ENCODE results near the gene PRKCE.

Gene PRKCE

GRCh38 chr2:45647986-45648520 lies 3.4 kb upstream of the PRKCE start:
- H3K36me3 Mint-ChIP-seq, result no peaks in the 10 kb centered on the region
- H3K4me1 Mint-ChIP-seq, result peaks cover 38% of the 10 kb centered on the region
- ATAC-seq, result no peak
- H3K4me3 Mint-ChIP-seq, result no peak overlapping the region
- H3K27ac Mint-ChIP-seq, result no peak overlapping the region
- H3K27me3 Mint-ChIP-seq, result peaks cover 7% of the 10 kb centered on the region
- H3K9me3 Mint-ChIP-seq, result no peaks in the 10 kb centered on the region

DNA sequence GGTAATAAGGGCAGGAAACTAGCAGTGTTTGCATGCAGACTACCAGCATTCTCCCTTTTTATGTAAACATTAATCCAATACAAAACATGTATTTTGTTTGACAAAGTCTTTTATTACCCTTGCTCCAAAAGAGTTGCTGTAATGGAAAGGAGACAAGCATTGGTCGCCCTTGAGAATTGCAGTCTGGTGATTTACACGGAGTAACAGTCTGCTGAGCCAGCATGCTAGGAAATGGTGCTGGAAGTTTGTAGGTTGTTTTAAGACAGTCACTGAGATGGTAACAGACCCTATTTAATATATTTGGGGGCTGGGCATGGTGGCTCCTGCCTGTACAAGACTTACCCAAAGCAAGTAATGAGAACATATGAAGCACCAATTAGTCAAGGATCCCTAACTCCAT lies 2.8 kb upstream of the PRKCE start:
- peaks cover 38% of the 10 kb centered on the region for H3K4me1 Mint-ChIP-seq
- no peak for ATAC-seq
- H3K36me3 Mint-ChIP-seq, result no peaks in the 10 kb centered on the region
- H3K9me3 Mint-ChIP-seq, result no peaks in the 10 kb centered on the region
- peaks cover 1% of the 10 kb centered on the region for H3K27me3 Mint-ChIP-seq
- H3K27ac Mint-ChIP-seq, result no peak overlapping the region
- no peak overlapping the region for H3K4me3 Mint-ChIP-seq

GRCh38 chr2:45649462-45649857 lies 2.0 kb upstream of the PRKCE start:
- Mint-ChIP-seq H3K4me3 (peak overlapping the region; percentile 88), H3K36me3 (no peaks in the 10 kb centered on the region), H3K27me3 (no peaks in the 10 kb centered on the region), H3K4me1 (peaks cover 38% of the 10 kb centered on the region), H3K9me3 (no peaks in the 10 kb centered on the region), H3K27ac (peak overlapping the region; percentile 88)
- no peak for ATAC-seq

DNA sequence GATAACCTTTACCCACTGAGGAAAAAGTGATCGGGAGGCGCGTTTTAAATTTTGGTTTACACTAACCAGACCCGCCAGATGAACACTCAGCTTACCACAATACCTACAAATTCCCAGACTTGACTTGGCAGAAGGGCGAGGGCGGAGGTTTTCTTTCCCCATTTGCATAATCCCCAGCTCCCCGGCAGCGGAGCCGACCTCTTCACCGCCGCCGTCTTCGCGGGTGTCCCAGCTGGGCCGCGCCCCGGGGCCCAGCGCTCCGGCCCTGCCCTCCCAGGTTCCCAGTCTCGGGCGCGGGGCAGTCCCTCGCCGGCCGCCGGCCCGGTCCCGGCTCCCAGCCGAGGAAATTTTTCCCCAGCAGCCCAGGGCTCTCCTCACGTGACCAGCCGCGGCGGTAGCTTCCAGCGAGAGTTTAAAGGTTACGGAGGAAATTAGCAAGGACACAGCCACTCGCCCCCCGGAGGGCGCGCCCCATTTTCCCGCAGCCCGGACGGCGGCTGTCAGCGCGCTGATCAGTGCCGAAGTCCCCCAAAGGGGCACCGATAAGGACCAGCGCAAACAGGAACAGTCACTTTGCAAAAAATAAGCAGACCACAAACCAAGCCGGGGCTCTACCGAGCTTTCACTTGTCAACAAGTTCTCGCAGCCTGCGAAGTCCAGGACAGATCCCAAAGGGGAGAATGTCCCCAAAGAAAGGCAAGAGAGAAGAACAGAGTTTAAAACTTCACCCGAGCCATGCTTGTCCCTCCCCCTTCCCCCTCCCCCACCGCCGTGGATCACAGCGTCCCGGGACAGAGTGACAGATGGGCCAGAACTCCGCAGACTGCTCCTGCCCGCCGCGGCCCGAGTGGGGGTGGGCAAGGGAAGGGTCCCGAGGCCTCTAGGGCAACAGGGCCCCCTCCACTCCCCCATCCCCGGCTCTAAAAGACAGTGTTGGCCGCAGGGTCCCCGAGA lies 1.3 kb upstream of the PRKCE start:
- peak overlapping the region; percentile 88 for H3K27ac Mint-ChIP-seq
- peak; percentile 49 for ATAC-seq
- H3K27me3 Mint-ChIP-seq, result no peaks in the 10 kb centered on the region
- peaks cover 38% of the 10 kb centered on the region for H3K4me1 Mint-ChIP-seq
- no peaks in the 10 kb centered on the region for H3K36me3 Mint-ChIP-seq
- peak overlapping the region; percentile 88 for H3K4me3 Mint-ChIP-seq
- H3K9me3 Mint-ChIP-seq, result no peaks in the 10 kb centered on the region

DNA sequence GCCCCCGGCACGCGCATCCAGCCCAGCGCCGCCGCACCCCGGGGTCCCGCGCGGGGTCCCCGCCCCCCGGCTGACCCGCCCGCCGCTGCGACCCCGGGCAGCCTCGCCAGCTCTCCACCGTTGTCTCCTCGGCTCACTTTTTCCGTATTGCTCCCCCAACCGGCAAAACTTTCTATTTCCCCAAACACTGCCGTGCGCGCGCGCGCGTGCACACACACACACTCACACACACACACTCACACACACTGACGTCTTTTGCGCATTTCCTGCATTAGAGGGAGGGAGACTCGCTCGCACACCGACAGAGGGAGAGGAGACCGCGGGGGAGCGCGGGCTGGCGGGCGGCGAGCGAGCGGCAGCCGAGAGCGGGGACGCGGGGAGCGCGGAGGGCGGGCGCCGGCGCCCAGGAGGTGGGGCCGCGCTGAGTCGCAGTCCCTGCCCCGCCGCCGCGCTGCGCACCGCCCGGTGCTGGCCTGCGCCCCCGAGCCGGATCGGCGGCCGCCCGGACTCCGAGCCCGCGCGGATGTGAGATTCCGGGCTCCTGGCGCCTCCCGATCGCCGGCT lies 542 bp upstream of the PRKCE start:
- ATAC-seq, result peak; percentile 93
- H3K9me3 Mint-ChIP-seq, result no peaks in the 10 kb centered on the region
- peaks cover 45% of the 10 kb centered on the region for H3K4me1 Mint-ChIP-seq
- H3K27ac Mint-ChIP-seq, result peak overlapping the region; percentile 88
- no peaks in the 10 kb centered on the region for H3K36me3 Mint-ChIP-seq
- peak overlapping the region; percentile 88 for H3K4me3 Mint-ChIP-seq
- no peaks in the 10 kb centered on the region for H3K27me3 Mint-ChIP-seq

GRCh38 chr2:45652090-45653031 lies 886 bp downstream of the PRKCE start:
- peaks cover 45% of the 10 kb centered on the region for H3K4me1 Mint-ChIP-seq
- H3K36me3 Mint-ChIP-seq, result no peaks in the 10 kb centered on the region
- no peaks in the 10 kb centered on the region for H3K9me3 Mint-ChIP-seq
- no peak for ATAC-seq
- H3K27ac Mint-ChIP-seq, result peak overlapping the region; percentile 88
- peak overlapping the region; percentile 82 for H3K4me3 Mint-ChIP-seq
- no peaks in the 10 kb centered on the region for H3K27me3 Mint-ChIP-seq

DNA sequence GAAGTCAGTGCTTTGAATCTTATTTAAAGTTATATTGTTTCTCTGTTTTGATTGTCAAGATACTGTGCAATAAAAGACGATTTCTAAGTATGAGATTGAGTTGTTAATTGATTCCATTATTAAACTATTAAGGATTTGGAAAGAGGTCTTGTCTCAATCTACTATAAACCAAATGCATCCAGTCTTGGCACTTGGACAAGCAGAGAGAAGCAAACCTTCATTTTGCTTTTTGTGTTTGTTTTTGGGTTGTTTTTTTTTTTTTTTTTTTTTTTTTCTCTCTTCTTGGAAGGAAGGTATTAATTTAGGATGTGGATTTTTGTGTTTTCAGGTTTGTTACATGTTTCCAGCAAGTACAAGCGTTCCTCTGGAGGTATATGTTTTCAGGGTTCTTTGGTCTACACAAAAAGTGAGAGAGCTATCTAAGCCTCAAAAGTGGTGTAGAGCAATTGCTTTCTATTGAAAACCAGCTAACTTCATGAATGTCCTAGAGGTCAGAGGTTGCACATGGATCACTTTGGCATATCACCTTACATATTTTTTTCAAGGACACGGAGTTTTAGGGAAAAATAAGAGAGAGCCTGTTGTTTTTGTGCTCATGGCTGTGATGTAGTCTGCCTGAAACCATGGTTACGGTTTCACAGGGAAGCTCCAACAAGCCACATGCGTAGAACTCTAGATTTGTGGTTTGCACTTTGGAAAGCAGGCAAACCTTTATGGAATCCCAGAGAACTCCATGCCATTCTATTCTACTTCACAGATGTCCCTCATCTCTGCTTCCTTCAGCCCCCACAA lies 1.8 kb downstream of the PRKCE start:
- ATAC-seq, result no peak
- no peaks in the 10 kb centered on the region for H3K27me3 Mint-ChIP-seq
- H3K9me3 Mint-ChIP-seq, result no peaks in the 10 kb centered on the region
- H3K36me3 Mint-ChIP-seq, result no peaks in the 10 kb centered on the region
- H3K4me1 Mint-ChIP-seq, result peaks cover 45% of the 10 kb centered on the region
- peak overlapping the region; percentile 82 for H3K4me3 Mint-ChIP-seq
- H3K27ac Mint-ChIP-seq, result no peak overlapping the region

- Mint-ChIP-seq H3K36me3 (no peaks in the 10 kb centered on the region), H3K9me3 (no peaks in the 10 kb centered on the region), H3K4me3 (no peak overlapping the region), H3K27ac (no peak overlapping the region), H3K4me1 (peaks cover 49% of the 10 kb centered on the region), H3K27me3 (no peaks in the 10 kb centered on the region)
- no peak for ATAC-seq
Measured at GRCh38 chr2:45654250-45654649, 2.8 kb downstream of the PRKCE start.

- H3K4me3 Mint-ChIP-seq, result no peak overlapping the region
- peaks cover 19% of the 10 kb centered on the region for H3K36me3 Mint-ChIP-seq
- peaks cover 52% of the 10 kb centered on the region for H3K4me1 Mint-ChIP-seq
- H3K27me3 Mint-ChIP-seq, result no peaks in the 10 kb centered on the region
- no peak for ATAC-seq
- no peaks in the 10 kb centered on the region for H3K9me3 Mint-ChIP-seq
- no peak overlapping the region for H3K27ac Mint-ChIP-seq
Measured at GRCh38 chr2:45661828-45662227, 10.4 kb downstream of the PRKCE start.

- Mint-ChIP-seq H3K4me1 (peaks cover 34% of the 10 kb centered on the region), H3K9me3 (no peaks in the 10 kb centered on the region), H3K4me3 (no peak overlapping the region), H3K36me3 (peaks cover 14% of the 10 kb centered on the region), H3K27me3 (no peaks in the 10 kb centered on the region), H3K27ac (no peak overlapping the region)
- peak; percentile 77 for ATAC-seq
Measured at GRCh38 chr2:45664635-45665261, 13.3 kb downstream of the PRKCE start.

GRCh38 chr2:45668509-45668908 lies 17.0 kb downstream of the PRKCE start:
- H3K27ac Mint-ChIP-seq, result no peak overlapping the region
- ATAC-seq, result no peak
- peaks cover 33% of the 10 kb centered on the region for H3K4me1 Mint-ChIP-seq
- no peaks in the 10 kb centered on the region for H3K27me3 Mint-ChIP-seq
- H3K36me3 Mint-ChIP-seq, result peaks cover 13% of the 10 kb centered on the region
- H3K4me3 Mint-ChIP-seq, result no peak overlapping the region
- H3K9me3 Mint-ChIP-seq, result peaks cover 4% of the 10 kb centered on the region

GRCh38 chr2:45669032-45669486 lies 17.6 kb downstream of the PRKCE start:
- H3K27me3 Mint-ChIP-seq, result no peaks in the 10 kb centered on the region
- H3K4me3 Mint-ChIP-seq, result no peak overlapping the region
- H3K9me3 Mint-ChIP-seq, result peaks cover 4% of the 10 kb centered on the region
- no peak overlapping the region for H3K27ac Mint-ChIP-seq
- no peak for ATAC-seq
- H3K4me1 Mint-ChIP-seq, result peaks cover 29% of the 10 kb centered on the region
- peaks cover 13% of the 10 kb centered on the region for H3K36me3 Mint-ChIP-seq

GRCh38 chr2:45670646-45671045 lies 19.2 kb downstream of the PRKCE start:
- Mint-ChIP-seq H3K4me1 (peaks cover 35% of the 10 kb centered on the region), H3K27ac (no peak overlapping the region), H3K36me3 (peaks cover 13% of the 10 kb centered on the region), H3K4me3 (no peak overlapping the region), H3K9me3 (peaks cover 4% of the 10 kb centered on the region), H3K27me3 (no peaks in the 10 kb centered on the region)
- ATAC-seq, result no peak

- H3K4me3 Mint-ChIP-seq, result no peak overlapping the region
Measured at GRCh38 chr2:45672138-45672537, 20.7 kb downstream of the PRKCE start.

More at GRCh38 chr2:45672138-45672537, 20.7 kb downstream of the PRKCE start:
- no peak for ATAC-seq
- Mint-ChIP-seq H3K27me3 (no peaks in the 10 kb centered on the region), H3K9me3 (peaks cover 4% of the 10 kb centered on the region), H3K27ac (no peak overlapping the region), H3K4me1 (peaks cover 38% of the 10 kb centered on the region), H3K36me3 (peaks cover 11% of the 10 kb centered on the region)

All from stimulated activated memory B cell treated with anti-CD40 and anti-IgM and Interleukin-4, amounts not matched to agents 10 μg/mL and 1 μg/mL and 100 μg/mL, for 72 hours (primary cell).